Hepatocyte (in vitro differentiated cells): Measurements from ENCODE around the gene ZGPAT.

ENCODE experiments used
- CTCF ChIP-seq: fragments of 200-600 bp; sonication (generic); IDR thresholded peaks from 2 replicates; pipeline ENCODE4 v1.5.1; 2016; ENCODE audit warnings: antibody characterized with exemption, mild to moderate bottlenecking; ENCODE audit not compliant: poor library complexity
- EZH2 ChIP-seq: fragments of 200-600 bp; sonication (generic); IDR thresholded peaks from 2 replicates; pipeline ENCODE4 v1.6.1; 2016; ENCODE audit warnings: antibody characterized with exemption, mild to moderate bottlenecking, borderline replicate concordance
- EZH2phosphoT487 ChIP-seq: fragments of 200-600 bp; sonication (generic); IDR thresholded peaks from one replicate; pipeline ENCODE4 v1.6.1; 2018; ENCODE audit warnings: antibody characterized with exemption, mild to moderate bottlenecking, low read depth, moderate library complexity; ENCODE audit not compliant: unreplicated experiment, severe bottlenecking

- TF ChIP-seq CTCF, result no peak
- no peak for TF ChIP-seq EZH2phosphoT487
- no peak for TF ChIP-seq EZH2
Observed at GRCh38 chr20:63708301-63709148, 686 bp downstream of the ZGPAT start.
